GM19395 (cell line): ENCODE results near the gene ARHGEF37.

ENCODE experiments used
- ATAC-seq: cut with Tn5 transposase; IDR thresholded peaks from one replicate; pipeline ENCODE4 v1.9.1; 2021; ENCODE audit warnings: mild to moderate bottlenecking, moderate library complexity; ENCODE audit not compliant: unreplicated experiment

ARHGEF37 gene

GRCh38 chr5:149627070-149627469, 45.8 kb downstream of the ARHGEF37 start:
- no peak for ATAC-seq

GRCh38 chr5:149628221-149628620, 46.9 kb downstream of the ARHGEF37 start:
- no peak for ATAC-seq

- no peak for ATAC-seq
These were observed 47.6 kb downstream of the ARHGEF37 start for GRCh38 chr5:149628846-149629388.

DNA sequence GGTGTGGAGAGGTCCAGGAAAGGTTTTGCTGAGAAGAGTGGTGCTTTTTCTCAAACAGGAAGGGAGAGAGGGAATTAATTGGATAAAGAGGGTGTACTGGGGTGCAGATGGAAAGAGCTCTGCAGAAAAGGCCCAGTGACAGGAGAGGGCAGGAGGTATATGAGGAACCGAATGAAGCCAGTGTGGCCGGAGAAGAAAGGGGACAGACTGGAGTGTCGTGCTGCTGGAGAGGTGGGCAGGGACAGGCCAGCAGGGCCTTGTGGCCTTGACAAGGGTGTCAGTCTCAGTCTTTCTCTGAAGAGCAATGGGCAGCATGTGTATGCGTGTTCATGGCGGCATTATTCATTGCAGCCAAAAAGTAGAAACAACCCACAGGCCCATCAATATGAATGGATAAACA, 48.1 kb downstream of the ARHGEF37 start:
- ATAC-seq, result no peak

GRCh38 chr5:149630337-149630736, 49.0 kb downstream of the ARHGEF37 start:
- ATAC-seq, result no peak

DNA sequence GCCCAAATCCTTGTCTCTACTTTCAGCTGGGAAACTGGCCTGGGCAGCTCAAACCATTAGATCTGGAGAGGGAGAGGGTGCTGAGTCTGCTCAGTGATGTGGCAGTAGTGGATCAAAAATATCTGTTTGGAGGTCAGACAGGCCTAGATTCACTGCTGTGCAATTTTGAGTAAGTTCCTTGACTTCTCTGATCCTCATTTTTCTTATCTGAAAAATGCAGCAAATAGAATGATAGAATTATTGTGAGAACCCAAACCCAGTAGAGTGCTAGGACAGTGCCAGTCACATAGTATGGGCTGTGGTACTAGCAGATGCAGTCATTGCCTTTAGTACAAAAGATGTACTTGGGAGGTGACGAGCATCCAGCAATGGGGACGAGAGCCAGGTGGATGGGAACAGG, 50.2 kb downstream of the ARHGEF37 start:
- ATAC-seq, result no peak

DNA sequence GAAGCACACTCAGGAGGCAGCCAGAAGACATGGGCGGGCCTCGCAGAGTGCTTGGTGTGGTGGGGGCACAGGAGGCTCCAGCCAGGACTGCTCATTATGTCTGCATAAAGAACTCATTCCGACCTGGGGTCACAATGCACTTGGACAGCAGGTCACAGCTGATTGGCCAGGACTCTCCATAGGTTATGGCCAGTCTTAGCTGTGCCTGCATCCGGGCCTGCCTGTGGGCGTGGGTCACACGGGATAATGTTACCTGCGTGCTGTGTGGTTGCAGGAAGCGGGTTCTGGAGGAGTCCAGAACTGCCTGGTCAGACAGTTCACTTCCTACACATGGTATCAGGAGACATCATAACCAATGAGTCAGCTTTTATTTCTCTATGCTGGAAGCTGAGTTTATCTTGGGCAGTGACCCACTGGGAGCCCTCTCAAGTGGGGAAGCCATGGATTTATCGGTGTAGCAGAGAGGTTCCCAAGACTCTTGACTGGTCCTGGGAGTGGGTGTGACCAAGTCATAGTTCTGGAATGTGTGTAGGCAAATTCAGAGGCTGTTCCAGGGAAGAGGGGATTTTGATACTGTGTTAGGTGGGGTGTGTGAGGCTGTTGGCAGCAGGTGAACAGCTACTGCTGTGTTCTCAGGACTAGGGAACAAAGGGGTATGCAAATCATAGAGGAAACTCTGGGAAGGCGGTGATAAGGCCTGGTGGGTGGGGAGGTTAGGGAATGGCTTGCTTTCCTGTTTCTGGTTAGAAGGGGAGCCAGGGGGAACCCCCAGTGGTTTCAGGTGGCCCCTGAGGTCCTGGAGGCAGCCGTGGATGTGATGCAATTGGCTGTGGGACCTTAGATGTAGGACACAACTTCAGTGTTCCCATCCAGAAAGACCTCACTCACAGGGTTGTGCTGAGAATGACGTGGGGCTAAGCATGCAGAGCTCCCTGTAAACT, 51.3 kb downstream of the ARHGEF37 start:
- no peak for ATAC-seq

DNA sequence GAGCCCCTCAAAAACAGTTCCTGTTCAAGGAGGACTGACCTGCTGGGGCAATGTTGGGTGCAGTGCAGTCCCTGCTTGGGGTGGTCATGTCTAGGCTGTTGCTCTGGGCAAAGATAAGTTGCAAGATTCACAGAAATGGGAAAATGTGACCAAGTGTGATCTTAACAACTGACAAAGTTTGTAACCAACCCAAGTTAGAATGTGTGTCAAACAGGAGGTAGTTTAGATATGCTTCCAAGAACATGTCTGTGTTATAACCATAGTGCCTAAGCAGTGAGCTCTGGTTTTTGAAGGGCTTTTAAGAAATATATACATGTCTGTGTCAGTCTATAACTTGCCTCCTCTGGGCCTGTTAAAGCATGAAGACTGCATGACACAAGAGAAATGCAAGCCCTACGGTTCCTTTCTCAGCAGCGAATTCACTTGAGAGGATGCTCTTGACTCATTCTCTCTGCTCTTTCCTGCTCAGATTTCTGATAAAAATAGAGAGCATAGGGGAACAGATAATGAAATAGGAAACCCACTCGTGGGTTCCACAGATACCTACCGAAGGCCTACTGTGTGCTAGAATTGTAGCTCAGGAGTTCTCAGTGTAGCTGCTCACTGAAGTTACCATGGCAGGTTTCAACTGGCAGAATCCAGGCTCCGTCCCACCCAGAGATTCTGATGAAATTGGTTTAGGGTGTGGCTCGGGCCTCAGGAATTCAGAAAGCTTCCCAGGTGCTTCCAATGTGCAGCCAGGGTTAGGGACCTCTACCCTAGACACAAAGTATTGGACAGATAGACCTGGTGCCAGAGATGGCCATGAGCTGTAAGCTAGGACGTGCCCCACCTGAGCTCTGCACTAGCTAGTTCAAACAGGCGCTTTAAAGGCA, 52.4 kb downstream of the ARHGEF37 start:
- ATAC-seq, result no peak

GRCh38 chr5:149635394-149635793, 54.1 kb downstream of the ARHGEF37 start:
- no peak for ATAC-seq

- no peak for ATAC-seq
These were observed 55.0 kb downstream of the ARHGEF37 start for GRCh38 chr5:149636191-149636860.

DNA sequence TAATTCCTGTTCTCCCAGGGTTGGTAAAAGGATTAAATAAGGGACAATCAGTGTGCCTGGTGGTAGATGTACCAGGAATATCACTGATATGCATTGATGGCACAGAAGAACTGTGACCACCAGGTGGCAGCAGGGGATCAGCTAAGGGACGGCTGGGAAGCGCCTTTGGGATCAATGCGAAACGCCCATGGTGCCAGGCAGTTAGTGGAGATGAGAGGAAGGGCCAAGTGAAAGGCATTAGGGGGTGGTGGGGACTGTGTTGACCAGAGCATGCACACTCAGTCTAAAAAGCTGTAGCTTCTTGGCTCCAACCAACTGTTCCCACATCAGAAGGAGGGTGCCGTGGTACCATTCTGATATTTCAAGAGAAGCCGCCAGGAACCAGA, 55.6 kb downstream of the ARHGEF37 start:
- peak; percentile 66 for ATAC-seq

- no peak for ATAC-seq
These were observed 56.8 kb downstream of the ARHGEF37 start for GRCh38 chr5:149638136-149638535.

DNA sequence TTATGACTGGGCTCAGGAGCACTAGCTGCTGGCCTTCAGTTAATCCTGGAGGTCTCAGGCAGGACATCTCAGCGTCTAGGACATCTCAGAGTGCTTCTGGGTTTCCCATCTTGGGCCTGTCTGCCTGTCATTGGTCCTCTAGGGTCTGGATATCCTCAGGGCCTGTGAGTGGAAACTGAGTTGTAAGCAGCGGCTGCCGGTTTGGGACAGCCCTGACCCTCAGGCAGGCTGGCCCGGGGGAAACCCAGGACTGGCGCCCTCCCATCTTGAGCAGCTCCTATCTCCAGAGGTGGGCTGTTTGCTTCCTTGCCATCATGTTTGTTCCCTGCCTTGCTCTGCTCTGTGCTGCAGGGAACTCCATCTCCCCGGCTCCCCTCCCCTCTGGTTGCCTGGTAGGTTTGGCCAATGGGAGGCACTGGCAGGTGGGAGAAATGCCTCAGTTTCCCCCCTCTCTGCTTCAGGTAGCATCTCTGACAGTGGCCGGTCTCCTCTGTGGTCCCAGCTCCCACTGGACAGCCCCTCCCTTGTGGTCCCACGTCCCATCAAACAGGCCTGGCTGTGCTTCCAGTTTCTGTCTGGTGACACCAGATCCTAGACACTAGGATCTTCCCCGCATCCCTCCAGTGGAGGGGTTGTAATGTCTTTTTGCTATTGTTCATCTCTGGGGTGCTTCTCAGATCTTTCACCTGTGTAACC, 57.4 kb downstream of the ARHGEF37 start:
- ATAC-seq, result no peak

GRCh38 chr5:149639737-149640136, 58.4 kb downstream of the ARHGEF37 start:
- ATAC-seq, result no peak

DNA sequence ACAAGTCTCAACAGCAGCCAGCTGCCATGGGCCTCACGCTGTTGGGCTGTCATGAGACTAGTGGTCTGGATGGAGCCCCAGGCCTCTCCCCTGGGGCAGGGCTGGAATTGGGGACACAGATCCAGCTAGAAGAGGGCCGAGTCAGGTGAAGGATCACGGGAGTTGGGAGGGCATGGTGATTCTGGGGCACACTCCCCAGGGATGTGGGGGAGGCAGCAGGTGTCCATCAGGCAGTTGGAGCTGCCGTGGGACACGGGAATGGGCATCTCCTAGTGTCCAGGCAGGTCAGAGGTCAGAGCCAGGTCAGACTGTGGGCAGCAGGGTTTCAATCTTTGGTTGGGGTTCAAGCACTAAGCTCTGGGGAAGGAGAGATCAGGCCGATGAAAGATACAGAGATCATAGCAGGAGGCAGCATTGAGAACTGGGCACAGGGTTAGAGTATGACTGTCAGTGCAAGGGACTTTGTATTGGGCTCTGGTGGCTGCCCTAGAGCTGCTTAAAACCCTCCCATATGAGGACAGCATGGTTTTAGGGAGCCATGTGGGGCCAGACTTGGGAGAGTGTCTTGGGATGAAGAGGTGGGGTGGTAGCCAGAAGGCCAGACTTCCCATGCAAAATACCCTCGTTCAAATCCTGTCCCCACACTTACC, 59.2 kb downstream of the ARHGEF37 start:
- ATAC-seq, result no peak

- ATAC-seq, result no peak
These were observed 59.8 kb downstream of the ARHGEF37 start for GRCh38 chr5:149641000-149641576.

DNA sequence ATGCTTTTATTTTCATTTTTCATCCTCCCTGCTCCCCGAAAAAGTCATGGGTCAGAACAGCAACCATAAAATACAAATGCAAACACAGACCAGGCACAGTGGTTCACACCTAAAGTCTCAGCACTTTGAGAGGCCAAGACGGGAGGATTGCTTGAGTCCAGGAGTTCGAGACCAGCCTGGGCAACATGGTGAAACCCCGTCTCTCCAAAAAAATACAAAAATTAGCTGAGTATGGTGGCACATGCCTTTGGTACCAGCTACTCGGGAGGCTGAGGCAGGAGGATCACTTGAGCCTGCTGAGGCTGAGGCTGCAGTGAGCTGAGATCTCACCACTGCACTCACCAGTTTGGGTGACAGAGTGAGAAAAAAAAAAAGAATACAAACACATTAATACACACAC, 60.3 kb downstream of the ARHGEF37 start:
- no peak for ATAC-seq

DNA sequence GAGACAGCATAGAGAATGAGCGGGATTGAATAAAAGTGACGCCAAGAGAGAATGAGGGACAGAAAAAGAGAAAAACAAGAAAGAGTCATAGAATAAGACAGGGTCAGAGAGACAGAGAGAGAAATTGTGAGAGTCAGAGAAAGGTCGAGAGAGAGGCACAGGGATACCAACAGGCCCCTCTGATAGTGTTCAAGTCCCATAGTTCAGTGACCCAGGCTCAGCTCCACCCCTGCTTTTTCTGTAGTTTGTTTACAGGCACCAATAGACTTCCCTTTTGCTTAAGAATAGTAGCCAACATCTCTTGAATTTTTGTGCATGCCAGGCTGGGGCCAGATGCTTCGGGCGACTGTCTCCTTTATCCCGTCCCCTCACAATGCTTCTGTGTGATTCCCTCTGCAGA, 62.5 kb downstream of the ARHGEF37 start:
- no peak for ATAC-seq

GRCh38 chr5:149644629-149645028, 63.3 kb downstream of the ARHGEF37 start:
- no peak for ATAC-seq

DNA sequence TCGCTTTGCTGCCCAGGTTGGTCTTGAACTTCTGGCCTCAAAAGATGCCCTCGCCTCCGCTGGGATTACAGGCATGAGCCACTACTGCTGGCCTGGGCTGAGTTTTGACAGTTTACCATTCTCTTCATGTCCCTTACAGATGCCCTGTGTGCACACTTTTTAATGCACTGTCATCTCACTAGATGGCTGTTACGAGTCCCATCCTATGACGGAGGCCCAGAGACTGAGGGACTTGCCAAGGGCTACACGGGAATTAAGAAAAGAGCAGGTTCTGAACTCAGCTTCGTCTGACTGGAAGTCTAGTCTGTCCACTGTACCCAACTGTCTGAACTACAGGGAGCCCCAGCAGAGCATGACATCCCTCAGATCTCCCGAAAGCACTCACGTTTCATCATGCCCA, 63.9 kb downstream of the ARHGEF37 start:
- no peak for ATAC-seq
